Tibial nerve (tissue), 3 donors: ENCODE data around the gene ANO1.

ENCODE experiments used
- POLR2A ChIP-seq, 2 donors: fragments of 450-650 bp; IDR thresholded peaks; one replicate each; pipeline ENCODE4 v1.6.1; 2017; ENCODE audit warnings: antibody characterized with exemption in 2 of 2, mild to moderate bottlenecking in 2 of 2, moderate library complexity in 2 of 2
- TF ChIP-seq, protein P1 (sequence below), 5 experiments: fragments of 200-600 bp in 3 of 5; fragments of 450-650 bp in 2 of 5; sonication (generic) in 3 of 5; IDR thresholded peaks; one replicate each; pipeline ENCODE4 v1.5.1; 2016 to 2019; ENCODE audit warnings: antibody characterized with exemption in 5 of 5, mild to moderate bottlenecking in 3 of 5, moderate library complexity in 2 of 5

DNA sequence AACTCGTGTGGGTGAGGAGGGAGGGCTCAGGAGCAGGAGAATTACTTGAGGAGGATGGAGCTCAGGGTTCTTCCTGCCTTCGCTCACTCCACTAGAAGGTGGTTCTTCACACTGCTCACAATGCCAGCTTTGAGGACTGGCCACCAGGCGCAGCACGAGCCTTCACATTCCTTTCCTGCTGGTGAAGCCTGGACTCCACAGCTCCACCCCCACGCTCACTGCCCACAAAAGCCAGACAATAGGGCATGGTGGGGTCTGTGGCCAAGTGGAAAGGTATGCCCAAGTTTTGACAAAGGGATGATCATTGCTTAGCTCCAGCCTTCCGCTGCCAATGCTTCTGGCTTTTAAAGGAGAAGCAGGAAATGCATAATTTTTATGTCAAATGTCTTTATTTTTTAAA lies 67.0 kb downstream of the ANO1 start:
- TF ChIP-seq, protein P1, sequence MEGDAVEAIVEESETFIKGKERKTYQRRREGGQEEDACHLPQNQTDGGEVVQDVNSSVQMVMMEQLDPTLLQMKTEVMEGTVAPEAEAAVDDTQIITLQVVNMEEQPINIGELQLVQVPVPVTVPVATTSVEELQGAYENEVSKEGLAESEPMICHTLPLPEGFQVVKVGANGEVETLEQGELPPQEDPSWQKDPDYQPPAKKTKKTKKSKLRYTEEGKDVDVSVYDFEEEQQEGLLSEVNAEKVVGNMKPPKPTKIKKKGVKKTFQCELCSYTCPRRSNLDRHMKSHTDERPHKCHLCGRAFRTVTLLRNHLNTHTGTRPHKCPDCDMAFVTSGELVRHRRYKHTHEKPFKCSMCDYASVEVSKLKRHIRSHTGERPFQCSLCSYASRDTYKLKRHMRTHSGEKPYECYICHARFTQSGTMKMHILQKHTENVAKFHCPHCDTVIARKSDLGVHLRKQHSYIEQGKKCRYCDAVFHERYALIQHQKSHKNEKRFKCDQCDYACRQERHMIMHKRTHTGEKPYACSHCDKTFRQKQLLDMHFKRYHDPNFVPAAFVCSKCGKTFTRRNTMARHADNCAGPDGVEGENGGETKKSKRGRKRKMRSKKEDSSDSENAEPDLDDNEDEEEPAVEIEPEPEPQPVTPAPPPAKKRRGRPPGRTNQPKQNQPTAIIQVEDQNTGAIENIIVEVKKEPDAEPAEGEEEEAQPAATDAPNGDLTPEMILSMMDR (IDR thresholded peaks at IDR 0.05) = no peak
- TF ChIP-seq POLR2A (IDR thresholded peaks at IDR 0.05) = no peak
